PC-3 (cell line): ENCODE measurements around the gene HOXC11.

Experiments
- CTCF ChIP-seq: fragments of 300-600 bp; sonication (generic); conservative IDR thresholded peaks from 2 replicates; pipeline ENCODE4 v1.5.1; 2017; ENCODE audit warnings: antibody characterized with exemption, low read depth, mild to moderate bottlenecking, low read length
- EZH2phosphoT487 ChIP-seq: fragments of 300-600 bp; sonication (generic); IDR thresholded peaks from 2 replicates; pipeline ENCODE4 v1.6.1; 2018; ENCODE audit warnings: mild to moderate bottlenecking, antibody characterized with exemption, low read length, borderline replicate concordance

GRCh38 chr12:53983950-53984572 is 11.1 kb downstream of the HOXC11 start:
- TF ChIP-seq CTCF (no peak), EZH2phosphoT487 (no peak)
